Measurements from ENCODE around the gene HPX.

The HPX gene

GRCh38 chr11:6387811-6388599 lies 52.8 kb downstream of the HPX start:
- Histone ChIP-seq H3K36me3 (no peaks in the 10 kb centered on the region), H3K4me1 (peaks cover 27 to 53% (median 37%) of the 10 kb centered on the region in 10 experiments), H3K27me3 (no peaks in the 10 kb centered on the region), H3K9ac (no peak overlapping the region; a peak in 1 of 22 replicates), H3K9me3 (replicated peaks in 1 of 11) (no peaks in the 10 kb centered on the region; a peak in 1 of 22 replicates), H4K20me1 (no peaks in the 10 kb centered on the region; a peak in 1 of 22 replicates), H3K4me2 (peak overlapping the region in 2 of 11 experiments; percentile 15 to 96; a peak in 3 of 22 replicates), H3K27ac (no peak overlapping the region), H3K4me3 (no peak overlapping the region)
- no peak for TF ChIP-seq Cebpa-rat (IDR thresholded peaks at IDR 0.05)

DNA sequence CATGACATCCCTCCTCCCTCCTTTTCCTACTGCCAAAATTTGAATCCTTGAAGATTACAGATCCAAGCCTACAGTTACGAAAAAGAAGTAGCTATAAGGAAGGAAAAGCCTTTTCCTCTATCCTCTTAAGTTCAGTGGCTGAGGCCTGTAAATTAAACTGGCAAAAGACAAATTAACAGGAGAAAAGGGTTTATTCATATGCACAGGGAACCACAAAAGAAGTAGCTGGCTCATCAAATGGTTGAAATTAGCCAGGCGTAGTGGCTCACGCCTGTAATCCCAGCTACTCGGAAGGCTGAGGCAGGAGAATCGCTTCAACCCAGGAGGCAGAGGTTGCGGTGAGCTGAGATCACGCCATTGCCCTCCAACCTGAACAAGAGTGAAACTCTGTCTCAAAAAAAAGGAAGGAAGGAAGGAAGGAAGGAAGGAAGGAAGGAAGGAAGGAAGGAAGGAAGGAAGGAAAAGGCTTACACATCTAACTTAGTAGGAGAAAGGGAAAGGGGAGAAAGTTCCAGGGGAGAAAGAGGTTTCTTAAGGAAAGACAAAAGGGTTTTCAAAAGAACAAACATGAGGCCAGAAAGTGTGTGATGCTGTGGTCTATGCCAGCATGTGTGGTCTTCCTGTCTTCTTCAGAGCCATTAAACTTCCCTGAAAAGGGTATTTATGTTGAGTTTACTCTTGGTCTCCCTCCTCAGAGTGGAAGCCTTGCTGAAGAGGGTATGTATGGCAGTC lies 55.6 kb downstream of the HPX start:
- no peaks in the 10 kb centered on the region; a peak in 1 of 22 replicates for H3K9me3 ChIP-seq (replicated peaks in 1 of 11)
- peak overlapping the region; percentile 14 to 61 (median 36) for H3K4me2 ChIP-seq
- H3K4me3 ChIP-seq = no peak overlapping the region
- no peaks in the 10 kb centered on the region for H3K36me3 ChIP-seq
- TF ChIP-seq Cebpa-rat (IDR thresholded peaks at IDR 0.05) = no peak
- peak overlapping the region in 3 of 11 experiments; percentile 6 to 49 (median 40); a peak in 6 of 22 replicates for H3K27ac ChIP-seq
- no peaks in the 10 kb centered on the region for H4K20me1 ChIP-seq
- H3K27me3 ChIP-seq = no peaks in the 10 kb centered on the region
- no peak overlapping the region for H3K9ac ChIP-seq
- peaks cover 15 to 37% (median 25%) of the 10 kb centered on the region in 10 experiments for H3K4me1 ChIP-seq

Measured in BLaER1 treated with 17β-estradiol and CSF1 and Interleukin-3, amounts not matched to agents 10 nM and 100 nM (cell line).